NCI-H460 (cell line): Measurements from ENCODE around the gene USP10. TPM values are rescaled to one million over a fixed set of nuclear protein-coding genes. Genes with fewer than 3 reads are reported as not detected.
"Not testable (repeated sequence)": the region's sequence is repeated elsewhere in the genome, so short reads cannot be mapped to it uniquely, and the experiment has no call there.

Experiments
- DNase-seq: peaks from one replicate; pipeline ENCODE4 v3.0.0-alpha.2; 2016; ENCODE audit warnings: low read depth; ENCODE audit errors: extremely low read depth
- total RNA-seq: library from RNA; depleted of rRNA; stranded (reverse); fragments of >200 nt; shearing (Covaris generic); gene quantifications from 2 replicates; pipeline ENCODE4 v1.2.3, GENCODE V29; 2014

USP10 gene
- total RNA-seq, 1 experiment from 2014 or later = 63.9 TPM

- no peak for DNase-seq
Observed at GRCh38 chr16:84692451-84693214, 7.2 kb upstream of the USP10 start.

DNA sequence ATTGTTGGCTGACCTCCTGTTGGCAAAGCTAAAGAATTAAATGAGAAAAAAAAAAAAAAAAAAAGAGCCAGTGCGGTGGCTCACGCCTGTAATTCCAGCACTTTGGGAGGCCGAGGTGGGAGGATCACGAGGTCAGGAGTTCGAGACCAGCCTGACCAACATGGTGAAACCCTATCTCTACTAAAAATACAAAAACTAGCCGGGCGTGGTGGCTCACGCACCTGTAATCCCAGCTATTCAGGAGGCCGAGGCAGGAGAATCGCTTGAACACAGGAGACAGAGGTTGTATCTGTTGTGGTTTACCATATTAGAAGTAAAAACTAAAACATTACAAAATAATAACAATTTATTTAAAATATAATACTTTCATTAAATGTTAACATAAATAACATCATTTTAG is 5.9 kb upstream of the USP10 start:
- DNase-seq = not testable (repeated sequence)

DNA sequence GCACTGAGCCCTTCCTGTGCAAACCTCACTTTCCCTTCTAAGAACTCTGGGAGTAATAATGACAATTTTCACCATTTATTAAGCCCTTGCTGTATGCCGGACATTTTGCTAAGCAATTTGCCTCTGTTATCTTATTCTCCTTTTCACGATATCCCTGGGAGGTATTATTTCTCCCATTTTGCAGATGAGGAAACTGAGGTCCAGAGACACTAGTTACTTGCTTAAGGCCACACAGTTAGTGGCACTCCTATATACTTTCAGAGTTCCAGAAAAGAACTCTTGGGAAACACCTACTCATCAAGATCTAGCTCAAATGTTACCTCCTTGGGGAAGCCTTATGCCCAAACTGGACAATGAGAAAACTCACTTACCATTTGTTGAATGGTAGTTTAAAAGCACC is 4.8 kb upstream of the USP10 start:
- DNase-seq = no peak

DNA sequence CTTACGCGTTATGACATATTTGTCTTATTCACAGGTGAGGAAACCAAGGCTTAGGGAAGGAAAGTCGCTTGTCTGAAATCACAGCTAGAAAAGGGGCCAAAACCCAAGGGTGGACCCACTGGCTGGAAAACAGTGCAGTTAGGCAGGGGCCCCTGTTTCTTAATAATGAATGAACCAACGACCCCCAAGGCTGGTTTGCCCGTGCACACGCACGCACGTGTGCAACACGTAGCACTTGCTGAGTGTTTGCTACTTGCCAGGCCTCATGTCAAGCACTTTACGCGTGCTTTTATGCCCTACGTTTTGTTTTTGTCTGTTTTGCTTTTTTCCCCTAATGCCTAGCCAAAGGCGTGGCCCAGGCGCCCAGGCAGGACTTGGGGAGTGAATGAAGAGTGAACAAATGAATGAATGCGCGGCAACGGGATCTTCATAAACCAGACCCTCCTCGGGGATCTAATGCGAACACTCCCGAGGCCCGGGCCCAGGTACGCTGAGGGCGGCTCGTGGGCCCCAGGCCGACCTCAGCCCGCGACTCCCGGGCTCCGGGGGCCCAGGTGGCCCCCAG is 571 bp upstream of the USP10 start:
- no peak for DNase-seq

- no peak for DNase-seq
Observed at GRCh38 chr16:84700446-84701300, 873 bp downstream of the USP10 start.

DNA sequence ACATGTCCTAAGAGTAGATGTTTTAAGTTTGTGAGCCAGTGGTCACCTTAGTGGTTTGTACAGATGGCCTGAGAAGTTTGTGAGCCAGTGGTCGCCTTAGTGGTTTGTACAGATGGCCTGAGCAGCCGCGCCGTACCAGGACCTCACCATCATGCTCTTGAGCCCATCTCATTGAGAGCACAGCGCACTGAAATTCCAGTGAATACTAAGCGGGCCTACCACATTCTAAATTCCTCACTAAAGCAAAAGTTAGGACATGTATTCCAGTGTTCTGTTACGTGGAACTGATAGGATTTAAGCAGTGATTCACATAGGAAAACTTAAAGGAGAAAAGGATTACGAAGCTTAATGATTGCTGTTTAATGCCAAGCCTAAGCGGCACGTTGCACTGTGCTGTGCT is 3.9 kb downstream of the USP10 start:
- DNase-seq = no peak

DNA sequence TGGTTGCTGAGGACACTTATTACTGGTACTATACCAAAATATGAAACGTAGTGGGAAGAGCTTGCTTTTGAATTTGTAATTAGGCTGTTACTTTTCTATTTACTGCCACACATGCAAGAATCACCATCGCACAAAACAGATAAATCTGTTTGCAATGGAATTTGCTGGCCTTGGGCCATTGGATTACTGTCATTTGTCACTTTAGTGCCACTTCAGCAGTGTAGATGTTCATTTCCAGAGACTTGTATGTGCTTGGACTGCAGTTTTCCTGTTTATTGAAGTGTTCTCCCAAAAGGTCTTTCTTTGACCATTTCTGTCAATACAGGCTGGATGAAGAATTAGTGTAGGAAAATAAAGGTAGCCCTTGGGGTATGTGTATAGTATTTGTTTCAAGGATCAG is 4.5 kb downstream of the USP10 start:
- DNase-seq = no peak

GRCh38 chr16:84706856-84707255 is 7.1 kb downstream of the USP10 start:
- no peak for DNase-seq

GRCh38 chr16:84709609-84710008 is 9.8 kb downstream of the USP10 start:
- DNase-seq = no peak

DNA sequence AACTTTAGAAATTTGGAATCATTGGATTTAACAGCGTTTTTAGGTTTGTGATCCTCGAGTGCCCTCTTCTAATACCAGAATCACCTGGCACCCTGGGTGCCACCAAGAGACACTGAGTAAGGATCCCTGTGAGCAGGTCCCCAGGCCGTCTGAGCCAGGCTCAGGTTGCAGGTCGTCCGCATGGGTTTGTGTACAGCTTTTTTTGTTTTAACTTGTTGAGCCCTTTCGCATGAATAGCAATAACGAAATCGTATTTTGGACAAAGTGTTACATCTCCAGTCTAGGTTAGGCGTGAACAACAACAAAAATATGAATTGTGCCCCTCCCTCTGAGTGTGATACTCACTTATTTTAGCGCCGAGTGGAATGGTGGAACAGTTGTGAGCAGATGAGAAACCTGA is 10.9 kb downstream of the USP10 start:
- DNase-seq = no peak

DNA sequence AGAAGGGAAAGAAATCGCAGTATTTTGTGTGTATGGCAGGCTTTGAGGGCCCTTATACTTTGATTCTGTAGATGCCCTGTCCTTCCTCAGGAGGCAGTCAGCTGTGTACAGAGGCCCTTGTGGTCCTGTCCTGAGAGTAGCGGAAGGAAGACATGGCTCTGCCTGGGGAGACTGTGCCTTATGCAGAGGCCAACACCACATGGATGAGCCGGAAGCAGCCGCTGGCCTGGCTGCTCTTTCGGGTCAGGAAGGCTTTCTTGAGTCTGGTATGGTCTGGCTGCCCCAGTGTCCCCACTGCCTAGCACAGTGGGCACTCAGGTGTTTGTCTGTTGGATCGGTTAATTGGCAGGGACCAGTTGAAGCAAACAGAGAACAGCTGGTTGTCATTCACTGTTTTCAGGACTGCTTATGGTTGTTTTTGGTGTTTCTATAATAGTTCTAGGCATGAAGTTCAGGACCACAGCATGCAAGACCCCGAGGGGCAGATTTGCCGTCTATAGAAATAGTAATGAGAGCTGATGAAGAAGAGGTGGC is 12.4 kb downstream of the USP10 start:
- DNase-seq = no peak

GRCh38 chr16:84712801-84713775 is 13.3 kb downstream of the USP10 start:
- DNase-seq = no peak

GRCh38 chr16:84714028-84714427 is 14.2 kb downstream of the USP10 start:
- no peak for DNase-seq

- DNase-seq = no peak
Observed at GRCh38 chr16:84715424-84715823, 15.6 kb downstream of the USP10 start.

GRCh38 chr16:84715854-84716253 is 16.1 kb downstream of the USP10 start:
- no peak for DNase-seq

- no peak for DNase-seq
Observed at GRCh38 chr16:84716740-84717139, 16.9 kb downstream of the USP10 start.

GRCh38 chr16:84717484-84717883 is 17.7 kb downstream of the USP10 start:
- DNase-seq = no peak

- no peak for DNase-seq
Observed at GRCh38 chr16:84720177-84720579, 20.4 kb downstream of the USP10 start.

DNA sequence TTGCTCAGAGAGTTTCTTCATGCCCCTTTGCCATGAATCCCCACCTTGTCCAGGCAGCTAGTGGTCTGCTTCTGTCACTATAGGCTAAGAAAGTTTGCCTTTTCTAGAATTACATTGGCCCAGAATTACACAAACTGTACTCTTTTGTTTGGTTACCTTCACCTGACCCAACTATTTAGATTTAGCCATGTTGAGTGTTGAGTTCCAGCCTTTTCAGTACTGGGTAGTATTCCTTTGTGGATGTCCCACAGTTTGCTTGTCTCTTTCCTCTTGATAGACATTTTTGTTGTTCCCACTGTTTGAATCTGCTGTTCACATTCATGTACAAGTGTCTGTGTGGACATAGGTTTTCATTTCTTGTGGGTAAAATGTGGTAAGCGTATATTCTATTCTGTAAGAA is 22.3 kb downstream of the USP10 start:
- no peak for DNase-seq

- no peak for DNase-seq
Observed at GRCh38 chr16:84723906-84724305, 24.1 kb downstream of the USP10 start.
